Occipital lobe (tissue), 2 donors: ENCODE measurements around the gene PRPF19. TPM values are rescaled to one million over a fixed set of nuclear protein-coding genes. Genes with fewer than 3 reads are reported as not detected.

ENCODE experiments used
- DNase-seq: peaks from one replicate; lab custom pipeline; 2025; lab: John Stamatoyannopoulos, UW
- total RNA-seq: library from RNA; depleted of rRNA; stranded (reverse); fragments of >200 nt; gene quantifications from one replicate; pipeline ENCODE4 v1.2.3, GENCODE V29; 2014

The PRPF19 gene
- 42.3 TPM for total RNA-seq

DNA sequence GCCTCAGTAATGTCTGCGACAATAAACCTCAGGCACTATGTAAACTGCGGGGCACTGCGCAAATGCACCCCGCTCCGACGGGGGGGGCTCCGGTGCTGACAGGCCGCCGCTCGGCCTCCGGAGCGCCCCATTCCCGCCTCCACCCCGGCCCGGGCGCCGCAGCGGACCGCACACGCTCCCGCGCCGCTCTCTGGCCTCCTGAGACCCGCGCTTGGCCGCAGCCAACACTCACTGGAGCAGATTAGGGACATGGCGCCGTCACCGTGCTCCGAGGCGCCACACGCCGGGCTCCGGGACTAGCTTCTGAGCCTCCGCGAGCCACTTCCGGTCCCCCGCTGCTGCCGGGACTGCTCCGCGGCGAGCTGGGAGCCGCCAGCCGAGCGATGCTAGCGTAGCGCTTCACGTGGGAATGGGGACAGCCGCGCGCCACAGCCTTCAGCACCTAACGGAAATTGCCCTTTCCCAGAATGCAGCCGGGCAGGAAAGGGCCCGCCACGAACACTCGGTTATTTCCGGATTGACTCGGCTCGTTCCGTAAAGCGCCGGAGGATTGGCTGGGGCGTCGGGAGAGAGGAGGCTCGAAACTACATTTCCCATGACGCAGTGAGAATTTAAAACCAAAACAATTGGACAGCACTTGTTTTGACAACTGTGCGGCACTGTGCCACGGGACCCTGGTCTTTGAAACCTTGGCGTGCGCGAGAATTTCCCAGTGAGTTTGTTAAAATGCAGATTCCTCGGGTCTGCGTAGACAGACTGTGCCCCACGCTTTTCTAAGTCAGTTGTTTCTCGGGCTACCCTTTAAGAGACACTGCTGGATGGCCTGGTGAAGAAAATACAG is at the start of gene PRPF19:
Gene PRPF19 (minus strand): TSS at position 454 of the 841 bp plus-strand sequence. CDS start 203 bp downstream, at position 251.
- DNase-seq = peak; percentile 90

GRCh38 chr11:60955571-60955970 is 49.2 kb upstream of the PRPF19 start:
- no peak for DNase-seq

DNA sequence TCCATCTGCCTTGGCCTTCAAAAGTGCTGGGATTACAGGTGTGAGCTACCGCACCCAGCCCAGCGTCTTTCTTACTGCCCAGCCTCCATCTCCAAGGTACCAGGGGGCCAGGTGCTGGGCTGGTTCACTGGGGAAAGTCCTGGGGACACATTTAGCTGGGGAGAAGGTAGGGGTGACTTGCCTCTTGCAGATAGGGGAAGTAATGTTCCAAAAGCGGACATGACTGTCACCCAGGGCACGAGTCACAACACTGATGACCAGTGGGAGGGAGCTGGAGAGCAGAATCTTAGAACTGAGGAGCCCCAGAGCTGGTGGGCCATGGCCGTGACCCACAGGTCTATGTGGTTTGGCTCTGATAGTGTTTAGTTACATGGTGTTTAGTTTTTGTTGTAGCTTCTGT is 48.0 kb upstream of the PRPF19 start:
- DNase-seq = no peak

DNA sequence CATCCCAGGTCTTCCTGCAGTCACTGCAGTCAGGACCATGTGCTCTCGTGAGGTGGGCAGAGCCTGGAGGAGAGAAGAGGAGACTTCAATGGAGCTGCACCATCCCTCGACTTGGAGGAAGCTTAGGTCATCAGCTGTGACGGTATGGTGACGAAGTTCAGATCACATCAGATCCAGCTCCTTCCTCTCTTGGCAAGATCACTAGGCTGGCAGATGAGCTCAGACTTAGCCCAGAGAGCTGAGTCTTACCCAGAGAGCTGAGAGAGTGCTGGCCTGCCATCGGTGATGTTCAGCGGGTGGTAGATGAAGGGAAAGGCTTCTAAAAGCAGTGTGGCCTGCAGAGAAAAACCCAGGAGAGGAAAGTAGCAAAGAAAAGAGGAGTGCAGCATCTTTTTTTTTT is 47.4 kb upstream of the PRPF19 start:
- no peak for DNase-seq

GRCh38 chr11:60952742-60953170 is 46.4 kb upstream of the PRPF19 start:
- DNase-seq = no peak

GRCh38 chr11:60951904-60952741 is 45.7 kb upstream of the PRPF19 start, which contains the start of gene SLC15A3:
Gene SLC15A3, minus strand, starts transcription at chr11:60952176. Its CDS starts 625 bp downstream, at chr11:60951551.
- no peak for DNase-seq

DNA sequence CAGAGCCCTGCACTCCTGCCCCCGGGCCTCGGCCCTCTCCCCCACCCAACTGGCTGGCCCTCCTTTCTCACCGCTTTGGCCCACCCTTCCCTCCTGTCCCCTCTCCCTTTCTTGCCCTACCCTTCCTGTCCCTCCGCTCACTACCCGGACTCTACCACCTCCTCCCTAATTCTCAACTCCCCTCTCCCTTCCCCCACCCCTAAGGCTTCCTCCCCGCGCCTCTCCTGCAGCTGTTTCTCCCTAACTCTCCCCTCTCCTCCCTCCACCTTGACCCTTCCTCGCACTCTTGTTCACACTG is 45.2 kb upstream of the PRPF19 start:
- DNase-seq = no peak

DNA sequence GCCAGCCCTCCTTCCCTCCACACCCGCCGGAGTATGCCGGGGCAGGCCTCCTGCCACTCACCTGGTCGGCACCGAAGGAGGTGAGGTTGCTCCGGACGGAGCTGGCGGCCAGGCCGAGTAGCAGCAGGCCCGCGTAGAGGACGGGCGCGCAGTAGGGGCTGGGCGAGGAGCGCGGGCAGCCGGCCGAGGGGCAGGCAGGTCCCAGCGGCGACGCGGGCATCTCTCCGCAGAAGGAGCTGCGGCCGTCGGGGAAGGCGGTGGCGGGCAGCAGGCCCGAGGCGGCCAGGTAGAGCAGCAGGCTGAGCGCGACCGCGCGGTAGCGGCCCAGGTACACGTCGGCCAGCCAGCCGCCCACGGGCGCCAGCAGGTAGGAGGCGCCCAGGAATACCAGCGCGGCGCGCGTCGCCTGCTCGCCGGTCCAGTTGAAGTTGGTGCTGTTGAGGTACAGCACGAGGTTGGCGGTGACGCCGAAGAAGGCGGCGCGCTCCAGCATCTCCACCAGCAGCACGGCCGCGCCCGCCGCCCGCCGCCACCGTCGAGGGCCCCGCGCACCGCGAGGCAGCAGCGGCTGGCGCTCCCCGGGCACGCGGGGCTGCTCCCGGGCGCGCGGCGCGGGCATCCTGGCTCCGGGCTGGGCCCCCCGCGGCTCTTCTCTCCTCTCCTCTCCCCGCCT is 44.7 kb upstream of the PRPF19 start:
- no peak for DNase-seq

DNA sequence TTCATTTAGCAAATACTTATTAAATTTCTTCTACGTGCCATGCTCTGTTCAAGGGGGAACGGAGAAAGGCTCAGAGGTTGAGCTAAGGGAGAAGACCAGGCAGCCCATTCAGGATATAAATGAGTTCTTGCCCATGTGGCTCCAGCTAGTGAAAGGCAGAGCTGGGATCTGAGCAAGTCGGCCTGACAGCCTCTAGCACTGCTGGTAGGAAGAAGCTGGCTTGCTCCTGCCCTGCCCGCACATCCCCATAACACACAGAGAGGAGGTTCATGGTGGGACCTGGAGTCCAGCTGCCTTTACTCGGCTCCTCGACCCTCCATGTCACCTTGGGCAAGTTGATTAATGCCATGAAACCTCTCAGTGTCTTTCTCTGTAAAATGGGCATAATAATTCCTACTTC is 43.6 kb upstream of the PRPF19 start:
- DNase-seq = no peak

DNA sequence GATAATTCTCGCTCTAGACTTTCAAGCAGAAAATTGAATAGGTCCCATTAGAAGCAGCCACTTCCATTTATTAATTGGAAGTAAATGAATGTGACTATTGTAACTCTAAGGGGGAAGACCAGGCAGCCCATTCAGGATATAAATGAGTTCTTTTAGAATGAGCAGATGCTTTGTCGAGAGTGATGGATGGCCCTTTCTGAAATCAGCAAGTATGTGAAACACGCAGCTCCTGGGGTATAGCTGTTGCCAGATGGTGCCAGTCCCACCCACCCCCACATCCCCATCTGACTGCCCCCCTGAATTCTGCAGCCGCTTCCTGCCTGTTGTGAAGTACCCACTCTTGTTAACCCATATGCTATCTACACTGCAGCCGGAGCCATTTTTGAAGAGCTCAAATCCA is 41.9 kb upstream of the PRPF19 start:
- no peak for DNase-seq

DNA sequence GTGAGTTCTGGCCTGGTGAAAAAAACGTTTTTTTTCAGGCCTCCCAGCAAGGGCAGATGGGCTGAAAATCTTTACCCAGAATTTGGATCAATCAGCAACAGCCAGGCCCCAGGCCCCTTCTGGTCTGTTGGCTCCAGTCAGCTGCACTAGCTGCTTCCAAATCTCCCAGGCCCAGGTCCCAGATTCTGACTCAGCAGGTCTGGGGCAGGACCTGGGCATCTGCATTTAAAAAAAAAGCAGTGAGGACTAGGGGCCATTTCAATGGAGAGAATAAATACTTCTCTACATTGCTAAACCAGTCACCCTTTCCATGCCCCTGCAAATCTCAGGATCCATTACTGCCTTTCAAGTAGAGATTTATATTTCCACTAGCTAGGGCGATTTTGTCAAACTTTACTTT is 41.3 kb upstream of the PRPF19 start:
- no peak for DNase-seq

DNA sequence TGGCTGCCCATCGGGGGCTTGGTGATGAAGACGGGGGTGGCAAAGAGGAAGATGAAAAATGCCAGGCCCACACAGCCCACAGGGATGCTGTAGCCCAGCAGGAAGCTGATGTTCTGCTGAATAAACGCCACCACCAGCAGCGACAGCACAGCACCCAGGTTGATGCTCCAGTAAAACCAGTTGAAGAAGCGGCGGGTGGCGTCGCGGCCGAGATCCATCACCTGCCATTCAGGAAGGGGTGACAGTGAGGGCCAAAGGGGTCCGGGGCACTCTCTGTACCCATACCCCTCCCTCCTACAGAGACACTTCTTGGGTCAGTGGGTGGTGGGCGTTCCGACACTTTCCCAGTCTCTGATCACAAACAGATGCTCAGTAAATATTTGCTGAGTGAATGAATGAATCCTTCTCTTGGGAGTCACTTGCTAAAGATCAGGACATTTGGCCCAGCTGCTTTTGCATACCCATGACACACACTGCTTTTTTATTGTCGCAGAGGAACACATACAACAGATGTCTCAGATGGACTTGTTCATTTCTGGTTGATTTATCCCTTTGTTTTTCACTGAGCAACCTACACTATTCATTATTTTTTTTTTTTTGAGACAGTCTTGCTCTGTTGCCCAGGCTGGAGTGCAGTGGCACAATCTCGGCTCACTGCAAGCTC is 40.3 kb upstream of the PRPF19 start:
- no peak for DNase-seq

- DNase-seq = no peak
Observed at GRCh38 chr11:60945295-60945667, 38.9 kb upstream of the PRPF19 start.

DNA sequence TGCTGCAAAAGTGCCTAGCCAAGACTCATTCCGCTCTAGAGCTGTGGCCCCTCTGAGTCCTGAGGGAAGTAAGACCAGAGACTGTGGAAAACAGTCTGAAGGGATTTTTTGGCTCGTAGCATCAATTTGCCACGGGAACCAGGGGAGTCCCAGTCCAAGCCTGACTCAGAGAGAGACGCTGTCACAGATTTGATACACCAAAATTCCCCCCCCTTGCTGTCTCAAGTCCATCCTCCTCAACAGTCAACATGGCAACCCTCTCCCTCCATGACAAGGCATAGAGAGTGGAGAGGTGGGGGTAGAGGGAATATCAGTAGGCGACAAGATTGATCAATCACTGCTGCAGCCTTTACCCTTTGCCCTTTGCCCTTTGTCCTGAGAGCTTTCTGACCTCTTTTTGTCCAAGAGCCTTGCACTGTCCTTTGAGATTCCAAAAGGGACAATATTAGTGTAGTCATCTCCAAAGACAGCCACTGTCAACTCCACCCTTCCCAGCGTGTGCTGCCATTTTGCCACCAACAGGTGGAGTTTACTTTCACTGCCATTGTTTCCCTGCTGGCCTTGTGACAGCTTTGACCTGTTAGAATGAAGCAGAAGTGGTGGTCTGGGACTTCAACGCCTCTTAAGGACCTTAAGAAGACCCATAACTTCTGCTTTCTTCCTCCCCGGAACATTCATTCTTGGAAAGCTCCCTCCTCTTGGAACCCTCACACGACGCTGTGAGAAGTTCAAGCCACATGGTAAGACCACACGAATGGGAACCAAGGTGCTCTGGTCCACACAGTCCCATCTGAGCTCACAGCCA is 38.3 kb upstream of the PRPF19 start:
- DNase-seq = no peak

GRCh38 chr11:60942970-60943565 is 36.7 kb upstream of the PRPF19 start:
- DNase-seq = no peak

DNA sequence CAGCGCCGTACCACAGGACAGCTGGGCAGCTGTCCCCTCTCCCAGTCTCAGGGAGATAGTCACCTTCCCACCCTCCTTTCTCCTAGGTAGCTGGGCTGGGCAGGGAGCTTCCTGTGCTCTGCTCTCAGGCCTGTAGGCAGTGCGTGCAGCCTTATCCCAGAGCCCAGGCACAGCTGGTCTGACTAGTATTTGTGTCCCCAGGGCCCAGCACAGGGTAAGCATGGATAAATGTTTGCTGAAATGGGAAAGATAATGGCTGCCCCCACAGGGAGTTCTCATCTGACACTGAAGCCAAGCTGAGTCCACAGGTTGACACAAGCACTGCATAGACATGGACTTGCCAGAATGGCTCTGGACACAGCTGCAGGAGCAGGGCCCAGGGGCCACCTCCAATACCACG is 35.8 kb upstream of the PRPF19 start:
- DNase-seq = no peak

- DNase-seq = no peak
Observed at GRCh38 chr11:60941371-60942119, 35.2 kb upstream of the PRPF19 start.

GRCh38 chr11:60939855-60940254 is 33.5 kb upstream of the PRPF19 start:
- no peak for DNase-seq

GRCh38 chr11:60939301-60939700 is 32.9 kb upstream of the PRPF19 start:
- DNase-seq = no peak

GRCh38 chr11:60938500-60938899 is 32.1 kb upstream of the PRPF19 start:
- DNase-seq = no peak
